Measurements from ENCODE around the gene NEAT1. TPM values are rescaled to one million over a fixed set of nuclear protein-coding genes. Genes with fewer than 3 reads are reported as not detected.

NEAT1 gene
- total RNA-seq, 1 donor from 2014 or later, result 114 TPM

DNA sequence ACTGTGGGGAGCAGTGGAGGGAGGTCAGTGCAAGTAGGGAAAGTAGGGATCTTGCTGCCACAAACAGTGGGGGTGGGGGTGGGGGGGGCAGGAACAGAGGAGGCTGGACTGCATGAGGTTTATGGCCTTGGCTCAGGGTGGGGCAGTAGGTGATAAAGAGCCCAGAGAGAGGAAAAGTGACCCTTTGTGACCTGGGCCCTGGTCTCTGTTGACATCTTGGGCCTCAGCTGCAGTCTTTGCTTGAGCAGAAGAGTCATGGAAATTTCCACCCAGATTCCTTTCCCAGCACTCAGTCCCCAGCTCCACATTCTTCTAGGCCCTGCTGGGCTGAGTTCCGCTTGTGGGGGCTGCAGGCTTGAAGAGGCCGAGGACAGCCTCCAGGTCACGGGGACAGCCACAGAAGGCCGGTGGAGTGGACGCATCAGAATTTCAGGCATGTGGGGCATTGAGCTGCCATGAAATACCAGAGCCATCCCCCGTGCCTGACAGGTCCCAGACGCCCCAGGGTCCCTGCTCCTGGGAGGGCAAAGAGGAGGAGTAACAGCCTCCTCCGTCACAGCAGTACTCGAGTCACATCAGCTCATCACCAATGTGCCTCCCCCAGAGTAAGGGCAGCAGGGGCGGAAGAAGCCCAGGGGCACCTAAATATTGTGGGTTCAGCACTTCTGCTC, 66.6 kb downstream of the NEAT1 start:
- Histone ChIP-seq H3K4me3 (ENCODE audit: low read depth, low read length) (no peak overlapping the region), H3K36me3 (ENCODE audit: control insufficient read depth, insufficient read depth, low read length) (no peaks in the 10 kb centered on the region), H3K27me3 (ENCODE audit: control insufficient read depth, insufficient read depth, low read length) (no peaks in the 10 kb centered on the region)
- no peak for FAIRE-seq
- no peak for DNase-seq (ENCODE audit: low read depth)
- TF ChIP-seq, protein P1, sequence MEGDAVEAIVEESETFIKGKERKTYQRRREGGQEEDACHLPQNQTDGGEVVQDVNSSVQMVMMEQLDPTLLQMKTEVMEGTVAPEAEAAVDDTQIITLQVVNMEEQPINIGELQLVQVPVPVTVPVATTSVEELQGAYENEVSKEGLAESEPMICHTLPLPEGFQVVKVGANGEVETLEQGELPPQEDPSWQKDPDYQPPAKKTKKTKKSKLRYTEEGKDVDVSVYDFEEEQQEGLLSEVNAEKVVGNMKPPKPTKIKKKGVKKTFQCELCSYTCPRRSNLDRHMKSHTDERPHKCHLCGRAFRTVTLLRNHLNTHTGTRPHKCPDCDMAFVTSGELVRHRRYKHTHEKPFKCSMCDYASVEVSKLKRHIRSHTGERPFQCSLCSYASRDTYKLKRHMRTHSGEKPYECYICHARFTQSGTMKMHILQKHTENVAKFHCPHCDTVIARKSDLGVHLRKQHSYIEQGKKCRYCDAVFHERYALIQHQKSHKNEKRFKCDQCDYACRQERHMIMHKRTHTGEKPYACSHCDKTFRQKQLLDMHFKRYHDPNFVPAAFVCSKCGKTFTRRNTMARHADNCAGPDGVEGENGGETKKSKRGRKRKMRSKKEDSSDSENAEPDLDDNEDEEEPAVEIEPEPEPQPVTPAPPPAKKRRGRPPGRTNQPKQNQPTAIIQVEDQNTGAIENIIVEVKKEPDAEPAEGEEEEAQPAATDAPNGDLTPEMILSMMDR (IDR thresholded peaks at IDR 0.05; ENCODE audit: insufficient read depth, low read length, severe bottlenecking), result no peak

DNA sequence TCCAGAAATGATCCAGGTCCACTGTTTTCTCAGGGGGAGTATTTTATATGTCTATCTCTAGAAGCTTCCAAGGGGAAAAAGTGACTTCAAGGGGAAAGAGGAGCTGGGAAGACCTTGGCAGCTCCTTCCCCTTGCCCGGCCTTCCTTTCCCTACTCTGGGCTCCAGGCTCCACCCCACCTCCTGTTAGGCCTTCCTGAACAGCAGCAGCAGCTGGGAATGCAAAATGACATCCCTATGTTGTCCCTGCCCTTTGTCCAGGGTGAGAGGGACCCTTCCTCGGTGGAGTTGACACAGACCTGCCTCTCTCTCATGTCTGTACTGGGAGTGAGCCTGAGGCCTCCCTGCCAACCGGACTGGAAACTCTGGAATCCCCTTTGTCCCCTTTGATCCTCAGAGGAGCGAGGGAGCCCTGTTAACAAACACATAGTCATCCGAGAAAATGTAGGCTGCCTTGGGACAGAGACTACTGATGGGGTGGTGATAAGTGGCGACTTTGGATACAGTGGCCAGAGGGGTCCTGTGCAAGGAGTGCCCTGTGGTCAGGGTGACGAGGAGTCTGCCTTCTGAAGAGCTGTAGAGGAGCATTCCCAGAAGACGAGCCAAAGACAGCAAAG, 67.2 kb downstream of the NEAT1 start:
- TF ChIP-seq, protein P1 (IDR thresholded peaks at IDR 0.05; ENCODE audit: insufficient read depth, low read length, severe bottlenecking), result no peak
- DNase-seq (ENCODE audit: low read depth) (no peak), FAIRE-seq (no peak)
- Histone ChIP-seq H3K27me3 (ENCODE audit: control insufficient read depth, insufficient read depth, low read length) (no peaks in the 10 kb centered on the region), H3K36me3 (ENCODE audit: control insufficient read depth, insufficient read depth, low read length) (no peaks in the 10 kb centered on the region), H3K4me3 (ENCODE audit: low read depth, low read length) (no peak overlapping the region)

DNA sequence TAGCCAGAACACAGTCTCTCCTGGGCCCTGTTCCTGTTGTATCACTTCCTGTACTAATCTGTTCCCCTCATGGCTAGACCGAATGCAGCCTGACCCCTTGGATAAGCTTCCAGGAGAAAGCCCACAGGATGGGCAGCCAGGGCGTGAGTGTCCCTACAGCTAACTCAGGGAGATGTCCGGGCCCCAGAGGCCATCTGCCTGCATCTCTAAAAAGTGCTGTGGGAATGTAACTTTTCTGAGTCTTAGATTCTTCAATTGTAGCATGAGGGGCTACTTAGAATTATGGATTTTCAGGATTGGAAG, 68.5 kb downstream of the NEAT1 start:
- H3K36me3 ChIP-seq (ENCODE audit: control insufficient read depth, insufficient read depth, low read length), result no peaks in the 10 kb centered on the region
- FAIRE-seq (no peak), DNase-seq (ENCODE audit: low read depth) (no peak)
- no peak overlapping the region for H3K4me3 ChIP-seq (ENCODE audit: low read depth, low read length)
- H3K27me3 ChIP-seq (ENCODE audit: control insufficient read depth, insufficient read depth, low read length), result no peaks in the 10 kb centered on the region
- TF ChIP-seq, protein P1 (IDR thresholded peaks at IDR 0.05; ENCODE audit: insufficient read depth, low read length, severe bottlenecking), result no peak

DNA sequence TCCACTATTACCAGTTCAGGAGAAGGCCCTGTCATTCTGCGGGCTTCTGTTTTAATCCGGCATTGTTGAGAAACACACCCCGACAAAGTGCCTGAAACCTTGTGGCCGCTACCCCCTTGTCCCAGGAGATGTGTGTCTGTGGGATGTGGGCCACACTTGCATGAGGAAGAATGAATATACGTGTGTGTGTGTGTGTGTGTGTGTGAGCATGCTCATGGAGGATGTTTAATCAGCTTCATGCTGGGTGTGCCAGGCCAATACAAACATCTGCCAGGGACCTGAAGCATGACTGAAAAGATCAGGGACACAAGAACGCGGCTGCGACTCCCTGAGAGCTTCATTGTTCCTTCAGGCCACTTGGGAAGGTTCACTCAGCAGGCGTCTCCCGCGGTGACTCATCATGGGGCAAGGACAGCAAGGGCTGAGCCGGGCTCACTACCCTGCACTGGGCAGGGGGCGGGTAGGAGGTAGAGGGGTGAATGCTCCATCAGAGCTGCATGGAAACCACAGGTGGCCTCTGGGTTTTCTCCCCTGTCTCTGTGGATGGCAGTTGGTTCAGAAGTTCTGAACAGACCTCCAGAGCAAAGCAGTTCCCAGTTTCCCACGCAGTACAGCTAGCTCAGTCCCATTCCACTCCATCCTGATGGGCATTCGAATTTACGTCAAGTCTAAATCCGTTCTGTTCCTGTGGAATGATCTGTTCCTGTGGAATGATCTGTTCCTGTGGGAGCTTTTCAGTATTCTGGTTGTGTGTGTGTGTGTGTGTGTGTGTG, 69.2 kb downstream of the NEAT1 start:
- DNase-seq (ENCODE audit: low read depth) (peak; percentile 83), FAIRE-seq (no peak)
- H3K27me3 ChIP-seq (ENCODE audit: control insufficient read depth, insufficient read depth, low read length), result no peaks in the 10 kb centered on the region
- H3K36me3 ChIP-seq (ENCODE audit: control insufficient read depth, insufficient read depth, low read length), result no peaks in the 10 kb centered on the region
- TF ChIP-seq, protein P1 (IDR thresholded peaks at IDR 0.05; ENCODE audit: insufficient read depth, low read length, severe bottlenecking), result no peak
- H3K4me3 ChIP-seq (ENCODE audit: low read depth, low read length), result no peak overlapping the region

DNA sequence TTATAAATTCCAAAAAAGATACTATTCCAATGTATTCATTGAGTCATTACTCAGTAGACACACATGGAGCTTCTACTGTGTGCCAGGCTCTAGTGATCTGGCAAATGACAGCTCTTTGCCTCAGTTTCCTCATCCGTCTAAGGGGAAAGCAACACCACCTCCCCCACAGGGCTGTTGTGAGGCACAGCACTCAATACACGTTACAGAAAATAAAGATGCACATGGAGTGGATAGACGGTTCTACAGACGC, 69.7 kb downstream of the NEAT1 start:
- no peak overlapping the region for H3K4me3 ChIP-seq (ENCODE audit: low read depth, low read length)
- FAIRE-seq, result no peak
- no peaks in the 10 kb centered on the region for H3K36me3 ChIP-seq (ENCODE audit: control insufficient read depth, insufficient read depth, low read length)

More for the DNA sequence above, 69.7 kb downstream of the NEAT1 start:
- TF ChIP-seq, protein P1 (IDR thresholded peaks at IDR 0.05; ENCODE audit: insufficient read depth, low read length, severe bottlenecking), result no peak
- no peaks in the 10 kb centered on the region for H3K27me3 ChIP-seq (ENCODE audit: control insufficient read depth, insufficient read depth, low read length)
- DNase-seq (ENCODE audit: low read depth), result no peak

All from bronchial epithelial cell (primary cell).